GM21717 (cell line): ENCODE data around the gene HAO2.
"Not testable (repeated sequence)": the region's sequence is repeated elsewhere in the genome, so short reads cannot be mapped to it uniquely, and the experiment has no call there.

Experiments
- ATAC-seq: cut with Tn5 transposase; IDR thresholded peaks from one replicate; pipeline ENCODE4 v1.9.1; 2021; ENCODE audit warnings: mild to moderate bottlenecking, moderate library complexity; ENCODE audit not compliant: unreplicated experiment

The HAO2 gene

DNA sequence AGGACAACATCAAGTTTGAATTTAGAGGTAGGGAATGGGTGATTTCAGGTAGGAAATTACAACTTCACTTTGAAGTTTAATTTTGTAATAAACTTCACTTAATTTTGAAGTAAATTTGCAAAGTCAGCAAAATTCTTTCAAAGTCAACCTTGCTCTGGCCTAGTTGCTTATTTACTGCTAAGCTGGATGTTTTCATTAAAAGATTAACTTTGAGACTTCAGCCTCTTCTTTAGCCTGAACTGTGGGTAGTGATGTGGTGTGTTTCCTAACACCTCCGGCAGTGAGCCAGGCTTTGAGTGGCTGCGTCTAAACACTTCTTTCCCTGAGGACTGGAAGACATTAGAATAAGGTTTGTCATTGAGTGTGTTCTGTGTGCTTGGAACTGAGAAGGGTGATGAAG is at the start of gene HAO2:
Gene HAO2 (plus strand): TSS at position 232 of the 400 bp plus-strand sequence. CDS start 12,301 bp downstream, outside the sequence.
- ATAC-seq, result no peak

DNA sequence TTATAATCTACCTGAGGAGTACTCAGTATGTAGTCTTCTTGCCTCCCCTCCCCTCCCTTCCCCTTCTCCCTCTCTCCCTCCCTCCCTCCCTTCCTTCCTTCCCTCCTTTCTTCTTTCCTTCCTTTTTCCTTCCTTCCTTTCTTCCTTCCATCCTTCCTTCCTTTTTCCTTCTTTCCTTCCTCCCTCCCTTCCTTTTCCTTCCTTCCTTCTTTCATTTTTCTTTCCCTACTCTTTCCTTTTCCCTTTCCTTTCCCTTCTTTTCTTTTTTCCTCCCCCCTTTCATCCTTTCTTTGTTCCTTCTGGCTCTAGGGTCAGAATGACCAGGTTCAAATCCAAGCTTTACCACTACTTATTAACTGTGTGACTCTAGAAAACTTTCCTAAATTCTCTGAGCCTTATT is 48.5 kb upstream of the HAO2 start:
- ATAC-seq, result no peak

DNA sequence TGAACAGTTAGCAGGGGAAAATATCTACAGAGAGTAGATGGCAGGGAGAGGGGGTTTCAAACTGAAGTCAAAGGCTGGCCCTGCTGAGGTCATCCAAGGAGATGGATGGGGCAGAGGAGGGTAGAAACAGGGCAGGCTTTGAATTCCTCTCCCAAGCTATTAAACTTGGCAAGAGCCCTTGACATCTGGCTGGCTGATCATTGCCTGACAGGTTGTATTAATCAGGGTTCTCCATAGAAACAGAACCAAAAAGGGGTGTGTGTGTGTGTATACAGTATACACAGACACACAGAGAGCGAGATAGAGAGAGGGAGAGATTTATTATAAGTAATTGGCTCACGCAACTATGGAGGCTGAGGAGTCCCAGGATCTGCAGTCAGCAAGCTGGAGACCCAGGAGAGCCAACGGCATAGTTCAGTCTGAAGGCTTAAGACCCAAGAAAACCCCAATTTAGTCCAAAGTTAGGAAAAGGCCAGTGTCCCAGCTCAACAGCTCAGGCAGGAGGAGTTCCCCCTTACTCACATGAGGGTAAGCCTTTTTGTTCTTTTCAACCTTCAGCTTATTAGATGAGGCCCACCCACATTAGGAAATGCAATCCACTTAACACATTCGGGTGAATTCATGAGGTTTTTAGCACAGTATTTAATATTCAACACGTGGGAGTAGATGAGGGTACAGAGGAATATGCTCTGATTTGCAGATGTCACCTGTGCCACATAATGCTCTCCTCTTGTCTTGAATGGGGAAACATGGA is 46.7 kb upstream of the HAO2 start:
- no peak for ATAC-seq

DNA sequence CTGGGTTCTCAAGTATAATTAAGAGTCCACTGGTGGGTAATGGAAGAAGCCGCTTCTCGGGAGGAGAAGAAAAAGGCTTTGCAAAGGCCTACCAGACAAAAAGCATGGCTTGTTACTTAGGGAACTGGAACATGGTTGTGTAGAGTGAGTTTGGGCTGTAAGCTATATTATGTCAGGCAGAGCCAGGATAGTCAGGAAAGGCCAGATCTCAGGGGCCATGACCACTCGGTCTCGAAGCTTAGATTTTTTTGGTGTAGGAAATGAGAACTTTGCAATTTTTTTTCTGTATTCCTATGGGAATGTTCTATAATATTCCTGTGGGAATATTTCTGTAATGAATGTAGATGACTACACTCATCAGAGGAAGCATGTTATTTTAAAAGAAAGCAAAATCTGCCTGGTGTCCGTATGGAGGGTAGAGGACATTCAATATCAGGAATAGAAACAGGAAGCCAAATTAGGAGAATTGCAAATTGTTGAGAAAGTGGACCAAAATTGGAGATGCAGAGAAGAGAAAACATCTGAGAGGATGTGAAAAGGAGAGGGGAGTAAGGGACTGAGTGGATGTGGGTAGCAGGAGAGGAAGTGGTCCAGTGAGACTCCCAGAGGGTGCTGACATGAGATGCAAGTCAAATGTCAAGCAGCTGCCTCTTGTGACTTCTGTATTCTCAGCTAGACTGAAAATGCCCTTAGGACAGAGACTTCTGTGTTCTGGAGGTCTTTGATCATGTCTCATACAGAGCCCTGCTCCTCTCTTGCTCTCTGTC is 45.2 kb upstream of the HAO2 start:
- ATAC-seq, result peak; percentile 81

DNA sequence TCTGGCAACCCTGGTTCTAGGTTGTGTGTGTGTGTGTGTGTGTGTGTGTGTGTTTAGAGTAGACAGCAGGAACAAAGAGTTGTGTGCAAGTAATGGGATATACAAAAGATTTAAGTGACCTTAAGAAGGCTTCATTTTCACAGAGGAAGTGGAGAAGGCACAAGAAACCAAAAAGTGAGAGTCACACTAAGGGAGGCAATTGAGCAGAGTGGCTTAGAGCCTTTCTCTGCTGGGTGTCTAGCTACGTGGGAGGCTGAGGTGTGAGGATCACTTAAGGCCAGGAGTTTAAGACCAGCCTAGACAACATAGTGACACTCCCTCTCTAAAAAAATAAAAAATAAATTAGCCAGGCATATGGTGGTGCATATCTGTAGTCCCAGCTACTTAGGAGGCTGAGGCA is 44.4 kb upstream of the HAO2 start:
- ATAC-seq, result no peak

DNA sequence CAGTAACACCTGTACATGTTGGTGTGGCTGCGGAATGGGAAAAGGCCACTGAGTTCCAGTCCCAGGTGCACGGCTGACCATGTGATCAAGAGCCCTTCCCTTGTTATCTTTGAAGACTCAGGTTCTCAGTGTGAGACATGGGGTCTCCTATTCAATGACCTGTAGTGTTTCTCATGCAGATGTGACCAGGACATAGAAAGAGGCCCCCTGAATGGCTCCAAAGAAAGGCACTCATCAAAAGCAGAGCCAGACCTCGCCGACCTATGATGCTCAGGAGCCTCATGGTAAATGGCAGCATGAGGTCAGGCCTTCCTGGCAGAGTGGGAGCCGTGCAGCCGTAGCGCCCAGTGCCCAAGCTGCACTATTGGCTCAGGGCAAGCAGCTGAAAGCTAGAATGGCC is 42.3 kb upstream of the HAO2 start:
- ATAC-seq, result no peak

DNA sequence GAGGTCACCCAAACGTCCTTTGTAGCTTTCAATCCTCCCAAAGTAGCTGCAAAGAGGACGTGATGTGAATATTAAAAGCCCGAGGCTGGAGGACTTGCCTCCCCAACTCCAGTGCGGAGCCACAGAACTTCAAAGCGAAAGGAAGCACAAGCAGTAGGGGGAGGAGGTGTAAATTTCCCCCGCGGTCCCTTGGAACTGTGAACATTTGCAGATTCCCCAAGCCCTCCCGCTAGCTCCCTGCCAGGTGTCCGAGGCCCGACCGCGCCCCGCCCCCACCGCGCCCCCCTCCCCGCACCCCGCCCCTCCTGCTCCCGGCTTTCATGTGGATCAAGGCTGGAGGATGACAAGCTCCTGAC is 41.5 kb upstream of the HAO2 start:
- no peak for ATAC-seq

DNA sequence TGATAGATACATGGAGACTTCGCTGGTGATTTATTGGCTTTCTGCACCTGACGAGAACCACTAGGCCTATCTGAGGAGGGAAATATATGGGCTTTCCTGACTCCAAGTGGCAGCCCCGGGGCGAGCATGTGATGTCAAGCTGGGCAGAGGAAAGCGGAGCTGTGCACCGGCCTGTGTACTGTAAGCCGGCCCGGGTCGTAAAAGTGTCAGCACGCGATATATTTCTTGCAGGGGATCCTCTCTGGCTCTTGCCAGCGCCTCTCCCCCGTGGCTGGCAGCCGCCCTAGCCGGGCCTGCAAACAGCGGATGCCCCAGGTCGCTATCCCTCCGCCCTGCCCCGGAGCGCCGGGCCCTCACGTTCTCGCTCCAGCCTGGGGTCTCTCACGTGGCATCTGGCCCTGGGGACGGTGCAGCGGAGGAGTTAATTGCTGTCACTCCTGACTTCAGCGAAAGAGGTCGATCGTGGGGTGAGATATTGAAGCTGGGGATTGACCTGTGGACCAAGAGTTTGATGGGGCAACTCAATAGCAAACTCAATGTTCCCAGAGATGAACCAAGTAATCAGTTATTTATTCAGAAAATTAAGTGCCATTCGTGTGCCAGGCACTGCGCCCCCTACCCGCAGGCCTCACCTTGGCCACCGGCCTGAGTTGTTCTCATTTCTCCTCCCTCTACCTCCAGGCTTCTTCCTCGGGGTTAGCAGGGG is 41.0 kb upstream of the HAO2 start:
- no peak for ATAC-seq

DNA sequence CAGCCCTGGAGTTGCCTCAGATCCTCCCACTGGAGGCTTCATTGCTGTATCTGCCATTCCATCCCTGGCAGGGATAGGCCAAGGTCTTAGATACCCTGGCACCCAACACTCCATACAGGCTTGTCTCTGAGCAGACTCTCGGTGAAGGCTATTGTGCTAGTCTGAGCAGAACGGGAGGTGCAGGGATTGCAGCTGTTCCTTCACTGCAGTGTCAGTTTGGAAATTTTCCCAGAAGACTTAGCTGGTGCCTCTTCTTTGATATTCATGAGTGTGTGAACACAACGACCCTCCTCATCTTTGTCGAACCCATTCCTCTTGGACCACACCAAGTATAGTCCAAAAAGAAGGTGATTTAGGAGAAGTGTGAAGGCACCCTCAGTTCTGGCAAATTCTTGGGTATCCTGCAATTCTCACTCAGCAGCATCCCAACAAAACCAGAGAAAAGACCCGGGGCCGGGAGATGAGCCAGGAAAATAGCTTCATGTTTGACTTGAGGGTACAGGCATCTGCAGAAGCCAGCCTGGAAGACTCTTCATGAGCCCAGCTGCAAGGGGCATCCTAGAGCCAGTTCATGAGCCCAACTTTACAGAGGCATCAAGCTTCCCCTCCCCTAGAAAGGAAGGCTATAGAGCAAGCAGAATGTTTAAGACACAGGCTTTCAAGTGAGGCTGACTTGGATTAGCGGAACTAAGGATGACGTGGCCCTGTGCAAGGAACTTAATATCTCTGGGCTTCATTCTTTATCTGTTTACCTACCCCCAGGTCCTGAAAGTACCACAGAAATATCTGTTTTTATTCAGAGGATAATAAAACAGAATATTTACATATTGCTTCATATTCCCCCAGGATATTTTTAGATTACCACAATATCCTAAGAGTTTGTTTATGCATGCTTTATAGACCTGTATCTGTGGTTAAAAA is 38.8 kb upstream of the HAO2 start:
- ATAC-seq, result no peak

DNA sequence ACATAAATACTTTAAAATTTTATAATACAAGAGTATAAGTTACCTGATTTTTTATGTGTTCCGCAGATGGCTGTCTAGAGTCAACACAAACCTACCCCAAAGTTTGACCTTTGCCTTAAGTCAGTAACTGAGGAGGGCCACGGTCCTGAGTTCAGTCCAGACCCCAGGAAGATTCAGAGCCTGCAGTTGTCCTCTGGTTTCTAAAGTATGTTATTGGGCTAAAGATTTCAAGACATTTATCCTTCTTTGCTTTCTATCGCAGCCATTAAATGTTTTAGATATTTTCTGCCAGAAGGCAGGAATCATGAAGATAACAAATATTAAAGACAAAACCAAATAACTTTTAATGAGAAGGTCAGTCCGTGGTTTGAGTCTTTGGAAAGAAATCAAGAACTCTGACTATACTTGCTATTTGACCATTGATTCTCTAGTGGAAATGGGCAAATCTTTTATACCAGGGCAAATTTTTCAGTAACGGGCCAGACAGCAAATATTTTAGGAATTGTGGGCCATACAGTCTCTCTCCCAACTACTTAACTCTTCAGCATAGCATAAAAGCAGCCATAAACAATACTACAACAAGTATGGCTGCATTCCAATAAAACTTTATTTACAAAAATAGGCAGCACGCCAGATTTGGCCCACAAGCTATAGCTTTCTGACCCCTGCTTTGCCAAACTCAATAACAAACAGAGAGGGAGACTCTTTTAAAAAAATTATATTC is 38.0 kb upstream of the HAO2 start:
- ATAC-seq, result no peak

DNA sequence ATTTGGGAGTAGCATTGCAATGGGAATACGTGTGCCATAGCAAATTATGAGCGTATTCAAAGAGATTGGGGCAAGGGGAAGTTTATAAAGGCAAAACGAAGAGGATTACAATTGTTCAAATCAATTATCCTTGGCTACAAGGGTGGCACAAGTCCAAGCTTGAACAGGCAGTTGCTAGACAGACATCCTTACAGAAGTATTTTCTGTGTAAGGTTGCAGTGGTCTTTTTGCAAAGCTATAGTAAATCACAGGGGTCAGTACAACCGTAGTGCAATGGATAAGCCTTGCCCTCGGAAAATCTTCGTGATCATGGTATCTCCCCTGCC is 37.4 kb upstream of the HAO2 start:
- ATAC-seq, result no peak

DNA sequence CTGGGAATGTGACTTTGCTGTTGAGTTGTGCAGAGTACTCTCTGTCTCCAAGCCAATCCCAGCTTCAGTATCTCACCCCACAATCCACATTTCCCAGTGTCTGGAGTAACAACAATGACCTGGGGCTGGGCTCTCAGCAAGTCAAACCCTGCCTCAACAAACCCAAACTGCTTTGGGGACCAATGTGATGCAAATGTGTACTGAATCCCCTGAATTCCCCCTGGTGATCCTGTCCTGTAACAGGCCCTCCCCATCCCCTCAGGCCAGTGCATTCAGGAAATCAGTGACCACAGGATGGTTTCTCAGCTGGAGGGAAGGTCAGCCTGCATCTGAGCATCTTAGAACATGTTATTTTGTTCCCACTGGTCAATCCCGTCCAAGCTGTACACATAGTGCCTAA is 36.7 kb upstream of the HAO2 start:
- no peak for ATAC-seq

DNA sequence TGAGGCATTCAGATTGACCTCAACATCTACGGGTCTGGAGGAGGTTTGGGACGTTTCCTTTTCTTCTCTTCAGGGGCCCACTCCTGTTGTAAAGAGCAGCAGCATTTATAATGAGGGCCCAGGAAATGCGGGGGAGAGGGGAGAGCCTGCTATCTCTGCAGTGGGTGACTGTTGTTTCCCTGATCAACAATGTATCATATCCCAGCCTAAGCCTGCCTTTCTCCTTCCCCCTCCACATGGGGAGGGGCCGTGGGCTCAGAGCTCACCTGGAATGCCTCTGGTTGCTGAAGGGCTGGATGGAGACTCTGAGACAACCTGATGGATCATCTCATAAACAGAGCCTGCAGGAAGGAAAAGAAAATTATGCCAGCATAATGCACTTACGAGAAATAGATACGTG is 36.0 kb upstream of the HAO2 start:
- no peak for ATAC-seq

DNA sequence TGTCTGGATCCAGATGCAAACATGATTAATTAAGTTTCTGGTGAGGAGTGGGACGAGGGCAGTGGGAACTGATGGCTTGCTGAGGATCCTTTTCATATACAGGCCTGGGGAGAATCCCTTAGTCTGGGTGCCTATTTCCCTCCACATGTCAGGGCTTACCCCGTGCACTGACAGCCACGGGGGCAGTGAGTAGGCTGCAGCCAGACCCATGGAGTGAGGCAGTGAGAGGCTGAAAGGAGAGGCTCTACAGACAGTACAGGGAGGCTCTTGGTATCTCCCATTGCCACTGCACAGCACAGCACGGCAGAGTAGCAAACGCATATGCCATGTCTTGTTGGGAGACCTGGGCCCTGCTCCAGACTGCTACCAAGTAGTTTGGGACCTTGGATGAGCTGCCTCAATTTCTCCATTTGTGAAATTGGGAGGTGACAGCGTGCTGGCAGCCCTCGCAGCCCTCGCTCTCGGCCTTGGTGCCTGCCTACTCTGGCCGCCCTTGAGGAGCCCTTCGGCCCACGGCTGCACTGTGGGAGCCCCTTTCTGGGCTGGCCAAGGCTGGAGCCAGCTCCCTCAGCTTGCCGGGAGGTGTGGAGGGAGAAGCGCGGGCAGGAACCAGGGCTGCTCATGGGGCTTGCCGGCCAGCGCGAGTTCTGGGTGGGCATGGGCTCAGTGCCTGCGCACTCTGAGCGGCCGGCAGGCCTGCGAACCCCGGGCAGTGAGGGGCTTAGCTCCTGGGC is 35.3 kb upstream of the HAO2 start:
- no peak for ATAC-seq

DNA sequence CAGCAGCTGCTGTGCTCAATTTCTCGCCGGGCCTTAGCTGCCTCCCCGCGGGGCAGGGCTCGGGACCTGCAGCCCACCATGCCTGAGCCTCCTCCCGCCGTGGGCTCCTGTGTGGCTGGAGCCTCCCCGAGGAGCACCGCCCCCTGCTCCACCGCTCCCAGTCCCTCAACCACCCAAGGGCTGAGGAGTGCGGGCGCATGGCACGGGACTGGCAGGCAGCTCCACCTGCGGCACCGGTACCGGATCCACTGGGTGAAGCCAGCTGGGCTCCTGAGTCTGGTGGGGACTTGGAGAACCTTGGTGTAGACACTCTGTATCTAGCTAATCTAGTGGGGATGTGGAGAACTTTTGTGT is 34.7 kb upstream of the HAO2 start:
- ATAC-seq, result not testable (repeated sequence)

DNA sequence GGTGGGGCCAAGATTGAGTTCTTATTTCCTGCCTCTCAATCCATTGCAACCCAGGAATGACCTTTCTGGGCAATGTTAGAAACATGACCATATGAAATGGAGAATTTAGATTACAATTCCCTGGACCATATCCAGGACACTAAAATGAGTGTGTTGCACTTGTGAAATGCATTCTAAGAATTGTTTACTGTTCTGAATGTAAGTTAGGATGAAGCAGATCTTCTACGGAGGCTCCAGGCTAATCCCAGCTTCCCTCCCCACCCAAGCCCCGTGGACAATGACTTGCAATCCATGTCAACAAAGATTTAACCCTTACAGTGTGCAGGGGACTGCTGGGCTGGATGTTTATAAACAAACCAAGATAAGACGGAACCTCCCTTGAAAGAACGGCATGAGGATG is 31.7 kb upstream of the HAO2 start:
- ATAC-seq, result no peak

DNA sequence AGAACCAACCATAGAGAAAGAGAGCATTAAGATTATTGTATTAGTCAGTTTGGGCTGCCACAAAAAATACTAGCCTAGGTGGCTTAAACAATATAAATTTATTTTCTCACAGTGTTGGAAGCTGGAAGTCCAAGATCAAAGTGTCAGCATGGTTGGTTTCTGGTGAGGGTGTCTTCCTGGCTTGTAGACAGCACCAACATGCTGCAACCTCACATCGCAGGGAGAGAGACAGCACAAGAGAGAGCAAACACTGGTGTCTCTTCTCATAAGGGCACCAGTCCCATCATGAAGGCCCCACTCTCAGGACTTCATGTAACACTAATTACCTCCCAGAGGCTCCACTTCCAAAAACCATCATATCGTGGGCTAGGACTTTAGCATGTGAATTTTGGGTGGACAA is 30.6 kb upstream of the HAO2 start:
- no peak for ATAC-seq

DNA sequence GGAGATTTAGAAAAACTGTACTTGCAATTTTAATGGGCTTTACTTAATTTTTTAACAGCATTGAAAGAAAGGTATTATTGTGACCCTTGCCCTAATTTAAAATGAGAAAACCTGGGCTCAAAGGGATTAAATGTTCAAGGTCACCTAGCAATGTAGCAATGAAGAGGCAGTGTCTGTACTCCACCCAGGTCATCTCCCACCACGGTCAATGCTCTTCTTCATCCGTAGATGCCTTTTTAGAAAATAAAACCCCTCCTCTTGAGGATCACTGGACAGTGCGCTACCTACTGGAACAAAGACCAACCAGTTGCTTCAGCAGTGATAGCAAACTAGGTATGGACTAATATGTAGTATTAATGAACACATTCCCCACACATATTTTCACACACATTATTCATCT is 29.8 kb upstream of the HAO2 start:
- ATAC-seq, result no peak

DNA sequence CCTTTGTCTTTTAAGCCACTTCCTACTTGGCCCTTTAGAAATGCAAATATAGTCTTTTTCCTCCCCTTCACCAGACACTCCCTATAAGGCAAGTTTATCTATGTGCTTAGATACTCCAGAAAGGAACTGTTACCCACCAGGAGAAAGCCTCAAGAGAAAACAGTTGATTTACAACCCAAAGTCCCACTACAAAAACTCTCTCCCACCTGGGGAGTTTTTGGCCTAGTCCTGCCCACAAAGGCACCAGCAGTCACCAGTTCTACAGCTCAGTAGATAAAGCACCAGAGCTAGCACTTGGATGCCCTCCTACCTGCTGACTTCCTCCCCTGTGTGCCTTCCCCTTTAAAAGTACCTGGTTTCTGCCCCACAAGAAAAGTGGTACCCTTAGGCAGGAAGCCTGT is 27.7 kb upstream of the HAO2 start:
- no peak for ATAC-seq
